Colonic mucosa (tissue), 4 donors: ENCODE results near the gene RPL7A. TPM values are rescaled to one million over a fixed set of nuclear protein-coding genes. Genes with fewer than 3 reads are reported as not detected.

Experiments used
- DNase-seq: peaks from one replicate; pipeline ENCODE4 v3.0.0-alpha.2; 2020
- H3K27ac ChIP-seq: fragments of 200-600 bp; one replicate; pipeline ENCODE4 v1.8.0; 2021
- H3K27me3 ChIP-seq: fragments of 200-600 bp; one replicate; pipeline ENCODE4 v1.8.0; 2021
- H3K36me3 ChIP-seq: fragments of 200-600 bp; one replicate; pipeline ENCODE4 v1.8.0; 2021
- H3K4me1 ChIP-seq: fragments of 200-600 bp; one replicate; pipeline ENCODE4 v1.8.0; 2021; ENCODE audit warnings: mild to moderate bottlenecking
- H3K4me3 ChIP-seq: fragments of 200-600 bp; one replicate; pipeline ENCODE4 v1.8.0; 2021
- H3K9ac ChIP-seq, 2 donors: one replicate each; pipeline ENCODE4 v1.7.0; 2013; ENCODE audit warnings: control low read depth in 2 of 2, low read depth in 2 of 2, low read length in 2 of 2
- H3K9me3 ChIP-seq: fragments of 200-600 bp; one replicate; pipeline ENCODE4 v1.8.0; 2021
- CTCF ChIP-seq: fragments of 200-600 bp; IDR thresholded peaks from one replicate; pipeline ENCODE4 v1.8.0; 2022; ENCODE audit warnings: antibody characterized with exemption, mild to moderate bottlenecking
- intact Hi-C: fragments of 100-400 bp; cut with DNase I; formaldehyde crosslinking; loops from one replicate; pipeline ENCODE4 v1.14.1; 2022
- total RNA-seq, 2 donors: library from RNA; stranded (reverse); fragmentation: NEBNext Ultra II Directional in 1 of 2; extraction: Animal tissue kit (Norgen Biotek cat#: 25700) in 1 of 2; gene quantifications; one replicate each; pipeline ENCODE4 v1.2.1, GENCODE V29; 2021
- donor health status: healthy.
- donor health status: DM: no; HTN: no; CAD: no.
- donor health status: DM: no; HTN: no; CAD: no.

Gene RPL7A
- total RNA-seq, 2 donors from 2014 or later: 1,628 to 2,136 TPM

GRCh38 chr9:133383438-133383837 lies 35.4 kb downstream of the RPL7A start:
- intact Hi-C loops: no loop called here
- Histone ChIP-seq H3K36me3 (no peaks in the 10 kb centered on the region), H3K27me3 (no peaks in the 10 kb centered on the region), H3K4me1 (no peaks in the 10 kb centered on the region), H3K4me3 (no peak overlapping the region), H3K9me3 (no peaks in the 10 kb centered on the region), H3K9ac (no peak overlapping the region), H3K27ac (no peak overlapping the region)
- no peak for TF ChIP-seq CTCF
- no peak for DNase-seq

- TF ChIP-seq CTCF: no peak
Observed at GRCh38 chr9:133384736-133385321, 36.8 kb downstream of the RPL7A start.

GRCh38 chr9:133385452-133385851 lies 37.4 kb downstream of the RPL7A start:
- H3K27me3 ChIP-seq: no peaks in the 10 kb centered on the region
- no peak overlapping the region for H3K9ac ChIP-seq
- no peak for TF ChIP-seq CTCF
- no peak overlapping the region for H3K4me3 ChIP-seq
- no peaks in the 10 kb centered on the region for H3K36me3 ChIP-seq
- H3K9me3 ChIP-seq: no peaks in the 10 kb centered on the region
- intact Hi-C loops: no loop called here
- no peaks in the 10 kb centered on the region for H3K4me1 ChIP-seq
- no peak overlapping the region for H3K27ac ChIP-seq
- no peak for DNase-seq

More at GRCh38 chr9:133384736-133385321, 36.8 kb downstream of the RPL7A start:
- no peaks in the 10 kb centered on the region for H3K36me3 ChIP-seq
- H3K9ac ChIP-seq: no peak overlapping the region
- no peaks in the 10 kb centered on the region for H3K27me3 ChIP-seq
- no peak overlapping the region for H3K4me3 ChIP-seq
- H3K4me1 ChIP-seq: no peaks in the 10 kb centered on the region
- DNase-seq: no peak
- H3K9me3 ChIP-seq: no peaks in the 10 kb centered on the region
- intact Hi-C loops: no loop called here
- no peak overlapping the region for H3K27ac ChIP-seq

- intact Hi-C loops: no loop called here
- no peaks in the 10 kb centered on the region for H3K36me3 ChIP-seq
- H3K9ac ChIP-seq: no peak overlapping the region
- H3K27me3 ChIP-seq: no peaks in the 10 kb centered on the region
- no peak overlapping the region for H3K4me3 ChIP-seq
- no peak for TF ChIP-seq CTCF
- no peaks in the 10 kb centered on the region for H3K9me3 ChIP-seq
- H3K27ac ChIP-seq: no peak overlapping the region
- H3K4me1 ChIP-seq: no peaks in the 10 kb centered on the region
- DNase-seq: no peak
Observed at GRCh38 chr9:133386338-133386737, 38.3 kb downstream of the RPL7A start.

GRCh38 chr9:133387680-133388079 lies 39.7 kb downstream of the RPL7A start:
- H3K4me1 ChIP-seq: no peaks in the 10 kb centered on the region
- TF ChIP-seq CTCF: no peak
- no peaks in the 10 kb centered on the region for H3K36me3 ChIP-seq
- H3K9me3 ChIP-seq: no peaks in the 10 kb centered on the region
- no peak for DNase-seq
- H3K27me3 ChIP-seq: no peaks in the 10 kb centered on the region
- H3K4me3 ChIP-seq: no peak overlapping the region
- H3K27ac ChIP-seq: no peak overlapping the region
- no peak overlapping the region for H3K9ac ChIP-seq
- intact Hi-C loops: no loop called here
